PC-3 (cell line): ENCODE results near the gene COL15A1. TPM values are rescaled to one million over a fixed set of nuclear protein-coding genes. Genes with fewer than 3 reads are reported as not detected.

Source experiments
- ATAC-seq: fragments of 200-7000 bp; cut with Tn5 transposase; 2 replicates; pipeline ENCODE4 v1.9.1; 2020; ENCODE audit warnings: mild to moderate bottlenecking, moderate library complexity
- BruUV-seq: library from RNA; stranded (reverse); fragments of 400-500 nt; replicated peaks from 2 replicates; lab custom pipeline; 2021; lab: Mats Ljungman, UMichigan
- CTCF ChIA-PET: fragments of 300-600 bp; sonication (Branson Sonifier 250); formaldehyde crosslinking; loops from one replicate; lab custom pipeline; 2022; ENCODE audit warnings: antibody characterized with exemption; lab: Charles Lee
- POLR2A ChIA-PET: fragments of 300-600 bp; sonication (Branson Sonifier 250); formaldehyde crosslinking; loops from one replicate; lab custom pipeline; 2022; ENCODE audit warnings: antibody characterized with exemption; ENCODE audit not compliant: unreplicated experiment; lab: Charles Lee
- DNase-seq: peaks from one replicate; pipeline ENCODE4 v3.0.0-alpha.2; 2015
- H2AFZ ChIP-seq: fragments of 300-600 bp; sonication (generic); 2 replicates; pipeline ENCODE4 v1.6.0; 2016; ENCODE audit warnings: antibody characterized with exemption, low read length
- H3F3A ChIP-seq: fragments of 300-600 bp; sonication (generic); one replicate; pipeline ENCODE4 v1.6.0; 2017; ENCODE audit warnings: antibody characterized with exemption, low read length, control low read depth, mild to moderate bottlenecking; ENCODE audit not compliant: unreplicated experiment
- H3K27ac ChIP-seq: fragments of 300-600 bp; sonication (generic); 2 replicates; pipeline ENCODE4 v1.5.1; 2016; ENCODE audit warnings: mild to moderate bottlenecking, low read length
- H3K27me3 ChIP-seq: fragments of 300-600 bp; sonication (generic); 2 replicates; pipeline ENCODE4 v1.6.1; 2016; ENCODE audit warnings: low read length, mixed read lengths
- H3K36me3 ChIP-seq: fragments of 300-600 bp; sonication (generic); 2 replicates; pipeline ENCODE4 v1.6.1; 2016; ENCODE audit warnings: low read depth, mixed run types, low read length, mixed read lengths
- H3K4me1 ChIP-seq: fragments of 300-600 bp; sonication (generic); 2 replicates; pipeline ENCODE4 v1.5.1; 2016; ENCODE audit warnings: low read length; ENCODE audit not compliant: insufficient read depth
- H3K4me2 ChIP-seq: fragments of 300-600 bp; sonication (generic); 2 replicates; pipeline ENCODE4 v1.6.0; 2016; ENCODE audit warnings: low read length
- H3K4me3 ChIP-seq: fragments of 300-600 bp; sonication (generic); 2 replicates; pipeline ENCODE4 v1.5.1; 2016; ENCODE audit warnings: mild to moderate bottlenecking, low read length, mixed read lengths
- H3K79me2 ChIP-seq: fragments of 300-600 bp; sonication (generic); 2 replicates; pipeline ENCODE4 v1.6.1; 2017; ENCODE audit warnings: low read length, mixed read lengths
- H3K9ac ChIP-seq: fragments of 300-600 bp; sonication (generic); 2 replicates; pipeline ENCODE4 v1.6.0; 2016; ENCODE audit warnings: mild to moderate bottlenecking, low read length
- H3K9me2 ChIP-seq: fragments of 300-600 bp; sonication (generic); replicated peaks from 2 replicates; pipeline ENCODE4 v1.6.1; 2016; ENCODE audit warnings: mixed run types, low read length, mixed read lengths
- H3K9me3 ChIP-seq: fragments of 300-600 bp; sonication (generic); 2 replicates; pipeline ENCODE4 v1.6.1; 2016; ENCODE audit warnings: low read length, mixed read lengths
- H4K20me1 ChIP-seq: fragments of 300-600 bp; sonication (generic); 2 replicates; pipeline ENCODE4 v1.6.1; 2016; ENCODE audit warnings: low read length, mixed read lengths
- EZH2 ChIP-seq: fragments of 300-600 bp; sonication (generic); IDR thresholded peaks from one replicate; pipeline ENCODE4 v1.6.1; 2017; ENCODE audit warnings: antibody characterized with exemption, mild to moderate bottlenecking, low read length; ENCODE audit not compliant: unreplicated experiment
- EZH2phosphoT487 ChIP-seq: fragments of 300-600 bp; sonication (generic); IDR thresholded peaks from 2 replicates; pipeline ENCODE4 v1.6.1; 2018; ENCODE audit warnings: mild to moderate bottlenecking, antibody characterized with exemption, low read length, borderline replicate concordance
- intact Hi-C: fragments of 100-400 bp; cut with micrococcal nuclease; formaldehyde crosslinking; loops from 2 replicates; pipeline ENCODE4 v1.9.0; 2023
- total RNA-seq: library from RNA; depleted of rRNA; stranded (reverse); fragments of >200 nt; gene quantifications from 2 replicates; pipeline ENCODE4 v1.2.3, GENCODE V29; 2014
- TF ChIP-seq, protein P1 (sequence below): fragments of 300-600 bp; sonication (generic); conservative IDR thresholded peaks from 2 replicates; pipeline ENCODE4 v1.5.1; 2017; ENCODE audit warnings: antibody characterized with exemption, low read depth, mild to moderate bottlenecking, low read length

The COL15A1 gene
- total RNA-seq, 1 experiment from 2014 or later, result 0.04 TPM

DNA sequence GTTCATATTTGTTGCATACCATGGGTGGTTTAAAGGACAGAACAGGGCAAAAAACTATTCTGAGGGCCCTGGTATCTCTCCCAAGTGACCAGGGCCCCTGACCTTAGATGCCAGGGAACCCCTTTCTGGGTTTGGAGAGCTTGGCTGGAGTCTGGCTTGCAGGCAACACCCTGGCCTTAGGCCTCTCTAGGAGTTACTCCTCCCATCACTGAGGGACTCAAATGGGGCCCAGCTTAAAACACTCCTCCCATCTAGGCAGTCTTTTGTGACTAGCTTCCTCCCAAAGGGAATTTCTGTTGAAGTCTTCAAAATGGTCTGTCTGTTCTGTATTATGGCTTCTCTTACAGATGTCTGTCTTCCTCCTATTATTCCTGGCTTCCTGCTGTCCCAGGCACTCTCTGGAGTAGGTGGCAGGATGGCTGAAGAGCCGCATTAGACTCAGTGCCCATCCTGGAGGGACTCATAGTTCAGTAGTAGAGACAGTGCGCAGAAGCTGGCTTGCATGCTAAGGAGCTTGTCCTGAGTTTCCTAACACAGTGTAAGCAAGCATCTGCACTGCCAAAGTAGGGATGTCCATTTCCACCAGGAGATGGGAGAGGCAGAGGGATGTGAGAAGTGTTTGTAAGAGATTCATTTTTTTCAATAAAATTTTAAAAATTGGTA is 10.0 kb downstream of the COL15A1 start:
- intact Hi-C loops, result no loop called here
- Histone ChIP-seq H3K9me3 (no peaks in the 10 kb centered on the region), H3K4me3 (no peak overlapping the region), H3K36me3 (no peaks in the 10 kb centered on the region), H3K9ac (no peak overlapping the region), H3K27me3 (0 out of 2 replicates have a peak, but pooled peaks cover 4% of the 10 kb centered on the region), H2AFZ (no peak overlapping the region), H3K4me2 (no peak overlapping the region), H3K27ac (no peak overlapping the region), H4K20me1 (no peaks in the 10 kb centered on the region), H3F3A (no peaks in the 10 kb centered on the region), H3K4me1 (no peaks in the 10 kb centered on the region), H3K9me2 (no peaks in the 10 kb centered on the region), H3K79me2 (no peaks in the 10 kb centered on the region)
- CTCF ChIA-PET, result no interaction called here
- no peak for DNase-seq
- POLR2A ChIA-PET, result no interaction called here
- ATAC-seq, result no peak
- TF ChIP-seq EZH2, result no peak
- BruUV-seq, result no TSS peak

- Histone ChIP-seq H2AFZ (no peak overlapping the region), H3K27me3 (0 out of 2 replicates have a peak, but pooled peaks cover 1% of the 10 kb centered on the region), H3K9me2 (no peaks in the 10 kb centered on the region), H3K9me3 (no peaks in the 10 kb centered on the region), H3K4me2 (no peak overlapping the region), H3K4me1 (no peaks in the 10 kb centered on the region), H3K4me3 (no peak overlapping the region), H4K20me1 (no peaks in the 10 kb centered on the region), H3K36me3 (no peaks in the 10 kb centered on the region), H3F3A (no peaks in the 10 kb centered on the region), H3K79me2 (no peaks in the 10 kb centered on the region), H3K27ac (no peak overlapping the region), H3K9ac (no peak overlapping the region)
- DNase-seq (no peak), ATAC-seq (no peak)
- ChIA-PET POLR2A (no interaction called here), CTCF (no interaction called here)
- no TSS peak for BruUV-seq
- TF ChIP-seq EZH2 (no peak), EZH2phosphoT487 (no peak)
- TF ChIP-seq, protein P1, sequence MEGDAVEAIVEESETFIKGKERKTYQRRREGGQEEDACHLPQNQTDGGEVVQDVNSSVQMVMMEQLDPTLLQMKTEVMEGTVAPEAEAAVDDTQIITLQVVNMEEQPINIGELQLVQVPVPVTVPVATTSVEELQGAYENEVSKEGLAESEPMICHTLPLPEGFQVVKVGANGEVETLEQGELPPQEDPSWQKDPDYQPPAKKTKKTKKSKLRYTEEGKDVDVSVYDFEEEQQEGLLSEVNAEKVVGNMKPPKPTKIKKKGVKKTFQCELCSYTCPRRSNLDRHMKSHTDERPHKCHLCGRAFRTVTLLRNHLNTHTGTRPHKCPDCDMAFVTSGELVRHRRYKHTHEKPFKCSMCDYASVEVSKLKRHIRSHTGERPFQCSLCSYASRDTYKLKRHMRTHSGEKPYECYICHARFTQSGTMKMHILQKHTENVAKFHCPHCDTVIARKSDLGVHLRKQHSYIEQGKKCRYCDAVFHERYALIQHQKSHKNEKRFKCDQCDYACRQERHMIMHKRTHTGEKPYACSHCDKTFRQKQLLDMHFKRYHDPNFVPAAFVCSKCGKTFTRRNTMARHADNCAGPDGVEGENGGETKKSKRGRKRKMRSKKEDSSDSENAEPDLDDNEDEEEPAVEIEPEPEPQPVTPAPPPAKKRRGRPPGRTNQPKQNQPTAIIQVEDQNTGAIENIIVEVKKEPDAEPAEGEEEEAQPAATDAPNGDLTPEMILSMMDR, result no peak
- intact Hi-C loops, result no loop called here
These were observed 10.5 kb downstream of the COL15A1 start for GRCh38 chr9:98954244-98954610.

DNA sequence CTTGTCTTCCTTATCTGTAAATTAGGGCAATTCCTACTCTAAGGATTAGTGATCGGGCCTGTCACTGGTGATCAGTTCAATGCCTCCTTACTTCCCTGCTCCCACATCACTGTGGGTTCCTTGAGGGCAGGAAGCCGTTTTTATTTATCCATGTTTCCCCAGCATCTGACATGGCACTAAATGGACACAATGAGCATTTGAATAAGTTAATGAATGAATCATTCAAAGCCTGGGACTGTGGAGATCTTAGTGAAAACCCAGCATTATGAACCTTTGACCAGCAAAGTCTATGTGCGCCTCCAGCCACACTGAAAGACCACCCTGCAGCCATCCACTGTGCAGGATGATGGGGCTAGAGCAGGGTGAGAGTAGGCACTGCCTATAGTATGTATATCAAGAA is 11.6 kb downstream of the COL15A1 start:
- BruUV-seq, result no TSS peak
- H3K27me3 ChIP-seq, result no peaks in the 10 kb centered on the region
- no peak for DNase-seq
- CTCF ChIA-PET, result no interaction called here
- no peaks in the 10 kb centered on the region for H3K4me1 ChIP-seq
- TF ChIP-seq, protein P1, result no peak
- no peak overlapping the region for H2AFZ ChIP-seq
- no peaks in the 10 kb centered on the region for H3K9me3 ChIP-seq
- no peak overlapping the region for H3K27ac ChIP-seq
- no peaks in the 10 kb centered on the region for H3F3A ChIP-seq
- no peak overlapping the region for H3K4me3 ChIP-seq
- no peaks in the 10 kb centered on the region for H3K79me2 ChIP-seq
- no peak overlapping the region for H3K9ac ChIP-seq
- POLR2A ChIA-PET, result interaction anchor here (0.6 kb wide), 1 partner anchor 191 kb away, joined by 3 read pairs; no protein-coding TSS in a partner anchor
- H4K20me1 ChIP-seq, result no peaks in the 10 kb centered on the region
- H3K36me3 ChIP-seq, result no peaks in the 10 kb centered on the region
- H3K4me2 ChIP-seq, result no peak overlapping the region
- H3K9me2 ChIP-seq, result no peaks in the 10 kb centered on the region
- intact Hi-C loops, result no loop called here
- ATAC-seq, result no peak
